GM21717 (cell line): Measurements from ENCODE around the gene ANO4.
"Not testable (repeated sequence)": the region's sequence is repeated elsewhere in the genome, so short reads cannot be mapped to it uniquely, and the experiment has no call there.

Experiments
- ATAC-seq: cut with Tn5 transposase; IDR thresholded peaks from one replicate; pipeline ENCODE4 v1.9.1; 2021; ENCODE audit warnings: mild to moderate bottlenecking, moderate library complexity; ENCODE audit not compliant: unreplicated experiment

Gene ANO4

DNA sequence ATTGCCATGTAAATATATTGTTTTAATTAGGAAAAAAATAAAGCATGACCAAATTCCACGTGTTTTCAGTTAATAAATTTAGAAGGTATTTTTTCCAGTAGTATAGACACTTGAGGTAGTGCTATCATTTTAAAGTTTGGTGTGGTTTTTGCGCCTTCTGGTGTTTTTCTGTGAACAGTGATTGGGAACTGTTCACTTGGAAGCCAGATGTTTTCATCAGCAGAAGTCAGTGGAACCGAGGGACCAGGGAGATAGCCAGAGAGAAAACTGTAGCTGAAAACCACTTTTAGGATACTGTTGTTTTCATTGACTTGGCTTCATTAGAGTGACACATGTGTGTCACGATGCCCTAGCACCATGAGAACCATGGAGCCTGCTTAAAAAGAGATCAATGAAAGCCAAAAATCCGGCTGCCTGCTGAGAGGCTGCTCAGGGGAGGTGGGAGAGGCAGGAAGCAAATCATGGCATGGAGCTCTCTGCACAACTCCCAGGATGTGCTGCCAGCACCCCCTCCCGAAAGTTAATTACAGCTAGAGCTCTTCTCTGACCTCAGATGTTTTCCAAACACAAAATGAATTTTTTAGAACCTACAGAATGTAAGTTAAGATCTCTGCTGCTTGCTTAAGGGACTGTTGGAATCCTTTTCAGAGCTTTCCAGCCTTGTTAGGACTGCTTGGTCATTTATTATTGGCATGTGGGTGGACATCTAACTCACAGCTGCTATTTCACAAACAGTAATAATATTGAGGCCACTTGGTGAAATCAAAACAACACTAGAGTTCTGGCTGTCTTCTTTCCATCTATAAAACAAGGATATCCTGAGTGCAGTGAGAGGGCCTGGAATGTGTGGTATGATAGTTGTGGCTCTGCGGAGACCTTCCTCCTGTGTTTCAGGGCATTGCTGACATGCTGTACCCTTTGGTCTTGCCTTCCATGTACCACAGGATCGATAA is 192.3 kb downstream of the ANO4 start:
- ATAC-seq = no peak

DNA sequence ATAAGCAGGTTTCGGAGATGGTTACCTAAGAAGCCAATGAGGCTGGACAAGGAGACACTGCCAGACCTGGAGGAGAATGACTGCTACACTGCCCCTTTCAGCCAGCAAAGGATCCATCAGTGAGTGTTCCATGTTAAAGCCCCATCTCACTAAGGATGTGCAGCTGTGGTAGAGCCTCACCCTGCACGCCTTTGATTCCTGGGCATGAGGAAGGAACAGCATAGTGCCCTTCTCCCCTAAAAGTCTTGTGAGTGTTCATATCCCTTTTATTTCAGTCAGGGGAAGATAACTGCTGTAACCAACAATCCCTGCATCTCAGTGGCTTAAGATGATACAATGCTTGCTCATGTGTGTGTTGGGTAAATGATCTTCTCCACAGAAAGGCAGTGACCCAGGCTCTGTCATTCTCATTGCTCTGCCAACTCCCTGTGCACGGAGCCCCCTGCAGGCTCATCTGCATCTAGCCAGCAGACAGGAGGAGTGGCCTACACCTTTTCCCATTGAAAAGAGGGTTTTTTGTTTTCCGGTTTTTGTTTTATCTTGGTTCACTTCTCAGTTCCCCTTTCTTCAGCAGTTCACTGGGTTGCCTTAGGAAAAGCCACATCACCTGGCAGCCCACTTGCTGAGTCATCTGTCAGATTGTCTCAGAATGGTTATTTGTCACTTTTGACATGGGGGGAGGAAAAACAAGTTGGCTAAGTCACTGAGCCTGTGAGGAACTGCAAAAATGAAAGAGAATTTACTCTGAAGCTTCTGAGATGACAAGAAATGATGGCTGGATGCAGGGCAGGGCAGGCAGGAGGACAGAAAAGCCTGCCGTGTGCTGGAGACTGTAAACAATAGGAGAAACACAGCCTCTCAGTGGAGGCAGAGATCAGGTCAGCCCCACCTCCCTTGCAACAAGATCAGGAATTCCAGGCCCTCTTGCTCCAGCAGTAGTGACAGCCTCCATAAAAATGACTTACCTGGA is 193.3 kb downstream of the ANO4 start:
- ATAC-seq = peak; percentile 98

- not testable (repeated sequence) for ATAC-seq
These were observed 194.9 kb downstream of the ANO4 start for GRCh38 chr12:100989509-100989908.

GRCh38 chr12:100991102-100991501 is 196.5 kb downstream of the ANO4 start:
- ATAC-seq = no peak

DNA sequence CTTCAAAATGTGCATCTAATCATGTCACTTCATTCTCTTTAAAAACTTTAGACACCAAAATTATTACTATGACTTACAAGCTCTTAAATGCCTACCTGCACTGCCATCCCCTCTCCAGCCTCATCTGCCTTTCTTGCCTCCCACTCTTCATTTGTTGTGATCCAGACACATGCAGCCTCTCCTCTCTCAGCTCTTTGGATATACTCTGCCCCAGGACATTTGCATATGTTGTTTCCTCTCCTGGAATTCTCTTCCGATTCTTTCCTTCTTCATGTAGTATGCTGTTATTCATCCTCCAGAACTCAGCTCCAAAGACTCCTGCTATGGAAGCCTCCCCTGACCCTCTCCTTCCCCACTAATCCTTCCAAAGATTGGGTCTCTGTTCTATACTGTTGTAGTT is 197.6 kb downstream of the ANO4 start:
- ATAC-seq = no peak

DNA sequence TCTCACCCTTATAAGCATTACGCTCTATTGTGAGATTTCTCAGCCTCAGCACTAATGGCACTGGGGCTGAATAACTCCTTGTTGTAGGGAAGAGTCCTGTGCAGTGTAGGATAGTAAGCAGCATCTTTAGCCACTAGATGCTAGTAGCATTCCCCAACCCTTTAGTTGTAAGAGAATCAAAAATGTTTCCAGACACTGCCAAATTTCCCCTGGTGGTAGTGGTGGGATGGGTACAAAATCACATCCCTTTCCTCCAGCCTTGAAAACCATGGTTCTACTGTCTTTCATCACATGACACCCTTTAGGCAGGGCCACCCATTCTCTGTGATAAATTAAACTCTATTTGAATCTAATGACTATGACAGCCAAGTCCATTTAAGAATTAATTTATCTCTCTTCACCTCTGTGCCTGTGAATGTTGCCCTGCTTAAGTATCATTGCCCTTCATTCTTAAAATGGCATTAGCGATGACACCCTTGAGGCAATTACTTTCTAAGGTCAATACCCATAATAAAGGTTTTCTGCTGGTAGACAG is 199.4 kb downstream of the ANO4 start:
- no peak for ATAC-seq

DNA sequence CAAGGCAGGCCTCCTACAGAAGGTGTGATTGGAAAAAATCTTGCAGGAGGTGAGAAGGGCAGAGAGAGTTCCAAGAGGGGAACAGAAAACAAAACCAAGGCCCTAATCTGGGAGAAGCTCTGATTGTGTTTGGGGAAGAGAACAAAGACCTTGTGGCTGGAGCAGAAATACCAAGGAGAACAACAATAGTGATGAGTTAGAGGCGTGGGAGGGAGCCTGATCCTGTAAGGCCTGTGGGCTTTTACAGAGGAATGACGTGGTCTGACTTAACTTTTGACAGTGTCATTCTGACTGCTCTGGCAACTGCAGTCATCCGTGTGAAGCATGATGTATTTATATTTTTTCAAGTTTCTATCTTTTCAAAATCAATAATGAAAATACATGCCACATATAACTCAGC is 200.6 kb downstream of the ANO4 start:
- ATAC-seq = peak; percentile 83

DNA sequence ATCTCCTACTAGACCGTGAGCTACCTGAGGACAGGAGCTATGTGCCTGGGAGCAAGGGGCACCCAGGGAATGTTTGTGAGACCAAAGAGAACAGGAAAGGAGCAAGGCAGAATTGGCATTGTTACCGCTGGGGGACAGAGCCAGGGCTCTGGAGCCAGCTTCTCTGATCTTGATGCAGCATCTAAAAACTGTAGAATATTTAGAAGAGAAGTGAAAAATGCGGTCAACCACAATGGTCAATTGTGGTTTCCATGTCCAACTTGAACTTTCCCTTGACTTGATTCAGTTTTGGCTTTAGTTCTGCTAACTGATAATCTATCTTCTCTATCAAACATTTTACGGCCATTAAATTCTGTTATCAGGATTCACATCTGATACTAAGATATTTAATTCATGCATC is 201.2 kb downstream of the ANO4 start:
- peak; percentile 71 for ATAC-seq

DNA sequence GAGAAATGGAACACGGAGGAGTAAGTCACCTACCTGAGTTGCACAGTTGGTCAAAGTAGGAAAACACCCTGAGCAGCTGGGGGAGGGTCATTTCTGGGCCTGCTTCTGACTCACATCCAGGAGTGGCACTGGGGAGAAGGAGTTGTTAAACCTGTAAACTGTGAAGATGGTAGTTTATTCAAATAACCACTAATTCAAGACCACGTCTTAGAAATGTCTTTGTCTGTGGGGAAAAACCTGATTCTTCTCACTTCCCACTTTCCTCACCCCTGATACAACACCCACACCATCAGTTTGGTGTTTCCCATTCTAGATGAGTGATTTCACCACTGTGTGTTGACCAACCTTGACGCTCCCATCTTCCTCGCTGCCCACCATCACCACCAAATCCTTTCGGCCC is 207.1 kb downstream of the ANO4 start:
- peak; percentile 86 for ATAC-seq

DNA sequence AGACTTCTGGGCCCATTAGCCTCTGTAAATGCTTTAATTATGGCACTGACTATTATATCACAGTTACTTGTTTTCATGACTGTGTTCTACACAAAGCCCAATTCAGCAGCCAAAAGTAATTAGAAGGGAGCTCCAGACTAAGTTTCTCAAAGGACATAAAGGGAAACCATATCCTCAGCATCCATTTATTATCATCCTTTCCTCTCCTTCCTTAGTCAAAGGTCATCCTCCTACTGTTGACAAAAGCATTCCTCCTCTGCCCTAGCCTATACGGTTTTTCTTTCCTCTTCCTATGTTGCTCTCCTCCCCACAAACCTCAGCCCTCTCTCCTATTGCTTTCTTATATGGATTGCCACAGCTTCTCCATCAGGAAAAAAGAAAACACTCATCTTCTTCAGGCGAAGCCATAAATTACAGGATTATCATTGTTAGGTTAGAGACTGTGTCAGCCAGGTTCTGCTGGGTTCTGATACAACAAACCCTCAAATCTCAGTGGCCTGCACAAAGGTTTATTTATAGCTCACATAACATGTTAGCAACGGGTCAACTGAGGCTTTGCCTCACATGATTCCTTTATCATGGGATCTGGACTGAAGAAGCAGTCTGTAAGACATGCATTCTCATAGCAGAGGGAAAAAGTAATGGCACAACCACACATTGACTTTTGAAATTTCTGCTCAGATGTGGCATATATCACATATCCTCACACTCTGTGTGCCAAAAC is 208.3 kb downstream of the ANO4 start:
- no peak for ATAC-seq

- no peak for ATAC-seq
These were observed 210.3 kb downstream of the ANO4 start for GRCh38 chr12:101004898-101005297.

- no peak for ATAC-seq
These were observed 214.7 kb downstream of the ANO4 start for GRCh38 chr12:101009274-101009673.

GRCh38 chr12:101010896-101011295 is 216.3 kb downstream of the ANO4 start:
- ATAC-seq = no peak

DNA sequence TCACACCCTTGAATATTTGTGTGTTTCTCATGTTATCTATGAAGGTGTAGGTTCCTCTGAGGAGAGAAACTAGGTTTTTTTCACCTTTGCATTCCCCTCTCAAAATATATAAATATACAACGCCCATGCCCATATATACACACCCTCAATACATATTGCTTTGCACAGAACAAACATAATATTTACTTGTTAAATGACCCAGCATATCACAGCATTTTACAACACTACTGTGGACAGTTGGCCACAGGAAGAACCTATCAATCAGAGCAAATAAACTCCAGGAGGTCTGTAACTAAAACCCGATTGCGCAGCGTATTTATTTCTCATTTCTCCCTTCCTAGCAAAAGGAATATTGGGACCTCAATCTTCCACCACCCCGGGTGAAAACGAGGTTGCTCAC is 219.4 kb downstream of the ANO4 start:
- ATAC-seq = no peak

GRCh38 chr12:101015044-101015443 is 220.5 kb downstream of the ANO4 start:
- no peak for ATAC-seq

- ATAC-seq = no peak
These were observed 224.0 kb downstream of the ANO4 start for GRCh38 chr12:101018540-101018939.

DNA sequence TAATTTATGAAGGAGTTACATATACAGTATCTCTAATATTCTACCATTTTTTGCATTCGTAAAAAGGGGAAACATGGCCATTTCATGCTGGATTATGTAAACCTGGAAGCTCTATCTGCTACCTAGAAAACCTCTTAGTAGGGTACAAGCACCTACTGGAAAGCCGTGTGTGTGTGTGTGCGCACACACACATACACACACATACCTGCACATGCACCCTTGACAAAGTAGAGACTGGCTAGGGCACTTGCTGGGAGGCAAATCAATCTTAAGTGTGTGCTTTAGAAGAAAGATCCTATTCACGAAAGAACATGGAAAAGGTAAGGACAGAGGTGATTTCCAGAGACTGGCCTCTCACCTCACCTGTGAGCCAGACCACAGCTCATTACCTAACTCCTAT is 224.6 kb downstream of the ANO4 start:
- no peak for ATAC-seq

- no peak for ATAC-seq
These were observed 225.1 kb downstream of the ANO4 start for GRCh38 chr12:101019667-101020066.

- ATAC-seq = no peak
These were observed 226.9 kb downstream of the ANO4 start for GRCh38 chr12:101021442-101021841.

DNA sequence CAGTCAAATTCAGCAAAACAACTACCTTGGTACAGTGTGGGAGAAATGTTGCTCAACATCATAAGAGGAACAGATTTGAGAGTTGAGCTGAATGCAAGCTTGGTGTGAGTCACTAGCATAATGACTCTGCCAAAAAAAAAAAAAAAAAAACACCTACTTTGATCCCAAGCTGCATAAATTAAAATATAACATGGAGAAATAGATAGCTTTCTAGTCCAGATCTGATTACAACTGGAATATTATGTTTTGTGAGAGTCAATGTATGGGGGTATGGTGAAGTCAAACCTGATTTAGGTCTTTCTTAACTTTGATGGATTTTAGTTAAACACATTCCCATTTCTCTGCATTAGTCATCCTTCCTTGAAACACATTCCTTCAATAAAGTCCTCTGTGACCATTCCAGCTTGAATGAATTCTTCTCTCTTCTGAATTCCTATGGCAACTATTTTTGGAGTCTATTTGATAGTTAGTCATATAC is 227.4 kb downstream of the ANO4 start:
- no peak for ATAC-seq

DNA sequence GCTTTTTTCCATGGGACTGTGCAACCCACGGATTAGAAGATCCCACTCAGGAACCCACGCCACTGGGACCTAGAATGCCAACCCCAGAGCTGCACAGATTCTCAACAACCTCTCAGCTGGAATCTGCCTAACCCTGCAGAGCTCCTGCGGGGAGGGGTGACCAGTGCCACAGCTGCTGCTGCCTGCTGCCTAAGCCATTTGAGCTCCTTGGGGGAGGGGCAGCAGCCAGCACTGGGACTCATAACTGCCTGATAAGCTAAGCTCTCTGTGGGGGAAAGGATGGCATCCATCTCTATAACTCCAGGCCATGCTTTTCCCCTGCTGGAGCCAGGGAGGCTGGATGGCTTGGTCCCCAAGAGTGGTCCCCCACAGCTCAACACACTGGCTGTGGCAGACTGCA is 232.6 kb downstream of the ANO4 start:
- no peak for ATAC-seq
